ENCODE results near the gene MXD4.

- no peak for TF ChIP-seq CTCF (conservative IDR thresholded peaks at IDR 0.05; ENCODE audit: low read depth, low read length)
- TF ChIP-seq EZH2 (IDR thresholded peaks at IDR 0.05; ENCODE audit: low read length, unreplicated experiment) = no peak
Observed at GRCh38 chr4:2248821-2249261, 13.1 kb downstream of the MXD4 start.
